PFSK-1 (cell line): ENCODE data around the gene PFDN4.

Experiments used
- FOXP2 ChIP-seq: optimal IDR thresholded peaks from 2 replicates; pipeline ENCODE3; 2011; ENCODE audit warnings: borderline replicate concordance, control low read depth, inconsistent platforms; ENCODE audit not compliant: insufficient read depth; ENCODE audit errors: extremely low read length, extremely low read depth
- POLR2AphosphoS5 ChIP-seq: IDR thresholded peaks from 2 replicates; pipeline ENCODE4 v1.6.1; 2012; ENCODE audit warnings: low read depth, mild to moderate bottlenecking, control low read depth, low read length, moderate library complexity
- REST ChIP-seq, 2 experiments: IDR thresholded peaks; 2 replicates each; pipeline versions ENCODE4 v1.6.1 to v1.8.0; 2011 to 2012; ENCODE audit warnings: low read depth in 2 of 2, low read length in 2 of 2, control low read depth in 1 of 2, inconsistent platforms in 1 of 2, mild to moderate bottlenecking in 1 of 2, moderate library complexity in 1 of 2; ENCODE audit not compliant: insufficient read depth in 1 of 2
- SIN3A ChIP-seq: IDR thresholded peaks from 2 replicates; pipeline ENCODE4 v1.6.1; 2012; ENCODE audit warnings: mild to moderate bottlenecking, low read length, moderate library complexity, borderline replicate concordance; ENCODE audit not compliant: insufficient read depth
- TAF1 ChIP-seq: IDR thresholded peaks from 2 replicates; pipeline ENCODE4 v1.6.1; 2012; ENCODE audit warnings: low read length, control low read depth, borderline replicate concordance; ENCODE audit not compliant: insufficient read depth

Gene PFDN4

DNA sequence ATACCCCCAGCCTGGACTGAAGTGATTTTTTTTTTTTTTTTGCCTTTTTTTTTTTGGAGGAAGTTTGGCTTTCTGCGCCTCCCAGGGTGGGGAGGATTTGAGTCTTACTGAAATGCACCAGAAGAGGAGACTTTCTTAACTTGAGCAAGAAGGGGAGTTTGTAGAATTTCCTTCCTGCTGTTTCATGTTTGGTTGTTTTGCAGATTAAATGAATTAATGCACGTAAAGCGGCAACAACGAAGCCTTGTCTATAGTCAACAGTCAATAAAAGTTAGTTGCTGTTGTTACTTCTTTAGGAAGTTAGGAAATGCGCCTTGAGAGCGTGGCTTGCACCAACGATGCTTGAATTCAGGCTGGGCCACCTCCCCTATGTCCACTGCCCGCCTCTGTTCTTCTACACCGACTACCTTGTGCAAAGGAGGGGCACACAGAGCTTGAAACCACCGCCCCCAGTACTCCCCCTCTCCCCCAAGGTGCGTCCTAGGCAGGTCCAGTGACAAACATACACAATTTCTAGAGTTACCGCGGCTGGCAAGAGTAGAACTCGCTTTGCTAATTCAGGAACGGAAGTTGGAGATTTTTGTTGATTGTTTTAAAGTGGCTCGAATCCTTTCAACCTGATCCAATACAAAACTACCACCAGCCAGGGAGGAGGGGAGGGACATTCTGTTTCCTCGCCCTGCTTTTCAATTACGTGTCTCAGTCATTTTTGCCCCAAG lies 33.3 kb upstream of the PFDN4 start:
- no peak for TF ChIP-seq SIN3A

DNA sequence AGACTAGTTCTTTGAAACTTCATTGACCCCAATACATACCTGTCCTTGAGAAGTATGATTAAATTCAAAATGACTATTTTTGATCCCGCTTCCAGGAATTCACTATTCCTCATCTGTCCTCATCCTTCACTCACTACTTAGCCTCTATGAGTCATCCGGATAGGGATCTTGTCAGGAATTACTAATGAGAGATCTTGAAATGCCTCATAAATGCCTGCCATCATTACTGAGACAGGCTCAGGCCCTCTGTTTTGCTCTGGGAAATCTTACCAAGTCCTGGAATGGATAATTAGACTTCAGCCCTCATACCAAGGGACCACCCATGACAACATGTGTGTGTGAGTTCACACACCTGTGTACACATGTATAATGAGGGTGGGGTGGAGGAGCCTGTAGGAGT lies 31.3 kb upstream of the PFDN4 start:
- TF ChIP-seq TAF1 (no peak), POLR2AphosphoS5 (no peak), REST (IDR thresholded peaks at IDR 0.05; ENCODE audit: insufficient read depth in 1 of 2, low read depth in 2 of 2, low read length in 2 of 2) (no peak)

DNA sequence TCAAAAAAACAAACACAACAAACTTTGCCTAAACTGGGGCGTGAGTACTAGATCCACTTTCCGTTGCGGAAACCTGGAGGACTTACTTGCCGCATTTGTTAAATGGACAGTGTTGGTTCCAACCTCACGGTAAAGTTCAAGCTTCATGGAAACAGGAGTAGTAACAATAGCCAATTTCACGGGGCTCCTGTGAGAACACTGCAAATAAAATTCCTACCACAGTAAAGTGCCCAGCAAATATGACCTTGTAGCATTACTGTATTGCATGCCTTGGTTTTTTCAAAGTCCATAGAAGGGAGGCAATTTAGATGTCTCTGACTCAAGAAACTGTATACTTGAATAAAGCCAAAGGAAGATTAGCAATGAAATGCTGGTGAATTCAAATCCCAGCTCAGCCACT lies 30.5 kb upstream of the PFDN4 start:
- TF ChIP-seq FOXP2 (no peak), TAF1 (no peak), POLR2AphosphoS5 (no peak), REST (IDR thresholded peaks at IDR 0.05; ENCODE audit: insufficient read depth in 1 of 2, low read depth in 2 of 2, low read length in 2 of 2) (no peak), SIN3A (no peak)

GRCh38 chr20:54178256-54178655 lies 29.6 kb upstream of the PFDN4 start:
- no peak for TF ChIP-seq REST (IDR thresholded peaks at IDR 0.05; ENCODE audit: insufficient read depth in 1 of 2, low read depth in 2 of 2, low read length in 2 of 2)
- no peak for TF ChIP-seq POLR2AphosphoS5
- no peak for TF ChIP-seq FOXP2
- no peak for TF ChIP-seq SIN3A

DNA sequence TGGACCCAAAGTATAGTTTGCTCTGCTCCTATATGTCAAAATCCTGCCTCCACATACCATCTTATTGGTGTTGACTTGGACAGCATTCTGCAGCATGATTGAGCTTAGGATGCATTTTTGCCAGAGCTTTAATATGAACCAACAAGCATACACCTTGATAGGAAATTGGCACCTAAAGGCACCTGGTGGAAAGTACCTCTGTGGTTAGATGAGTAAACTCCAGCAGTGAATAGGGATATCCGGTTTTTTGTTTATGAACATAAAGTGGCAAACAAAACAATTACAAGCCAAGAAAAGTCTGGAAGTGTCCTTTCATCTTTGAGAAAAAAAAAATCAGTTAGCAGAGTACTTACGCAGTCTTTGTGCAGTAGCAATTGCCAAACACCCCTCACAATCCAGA lies 27.9 kb upstream of the PFDN4 start:
- no peak for TF ChIP-seq SIN3A
- TF ChIP-seq TAF1: no peak
- TF ChIP-seq FOXP2: no peak
- no peak for TF ChIP-seq POLR2AphosphoS5
- TF ChIP-seq REST (IDR thresholded peaks at IDR 0.05; ENCODE audit: insufficient read depth in 1 of 2, low read depth in 2 of 2, low read length in 2 of 2): no peak
